HG02970 (cell line): Measurements from ENCODE around the gene CACNA1D.

Source experiments
- ATAC-seq: cut with Tn5 transposase; IDR thresholded peaks from one replicate; pipeline ENCODE4 v1.9.1; 2021; ENCODE audit warnings: mild to moderate bottlenecking, moderate library complexity, moderate number of reproducible peaks; ENCODE audit not compliant: unreplicated experiment, low FRiP score

Gene CACNA1D

GRCh38 chr3:53811143-53811927 is 316.9 kb downstream of the CACNA1D start:
- ATAC-seq = no peak

- ATAC-seq = no peak
Measured at GRCh38 chr3:53812434-53812833, 318.0 kb downstream of the CACNA1D start.

DNA sequence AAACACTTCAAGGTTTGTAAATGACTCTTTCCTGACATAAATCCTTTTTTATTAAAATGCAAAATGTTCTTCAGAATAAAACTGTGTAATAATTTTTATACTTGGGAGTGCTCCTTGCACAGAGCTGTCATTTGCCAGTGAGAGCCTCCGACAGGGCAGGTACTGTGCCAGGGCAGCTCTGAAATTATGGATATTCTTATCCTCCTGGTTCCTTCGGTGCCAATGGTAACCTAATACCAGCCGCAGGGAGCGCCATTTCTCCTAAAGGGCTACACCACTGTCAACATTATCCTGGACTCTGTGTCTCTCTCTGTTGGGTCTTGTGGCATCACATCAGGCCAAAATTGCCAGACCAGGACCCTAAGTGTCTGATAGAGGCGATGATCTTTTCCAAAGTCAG is 318.8 kb downstream of the CACNA1D start:
- ATAC-seq = no peak

DNA sequence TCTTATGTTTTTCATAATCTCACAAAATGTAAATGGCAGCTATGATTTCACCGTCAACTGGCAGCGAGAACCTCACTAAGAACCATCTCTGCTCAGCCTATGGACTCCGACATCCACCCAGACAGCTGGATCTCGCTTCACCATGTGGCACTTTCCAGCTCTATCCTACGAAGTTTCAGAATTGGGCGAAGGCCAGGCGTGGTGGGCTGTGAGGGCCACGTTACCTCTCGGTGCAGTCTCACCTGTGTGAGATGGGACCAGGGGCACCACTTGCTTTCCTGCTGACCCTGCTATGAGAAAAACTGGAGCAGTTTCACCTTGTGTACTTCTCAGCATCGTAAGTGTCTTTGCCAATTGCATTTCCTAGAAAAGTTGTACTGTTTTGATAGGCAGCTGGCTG is 319.5 kb downstream of the CACNA1D start:
- no peak for ATAC-seq

DNA sequence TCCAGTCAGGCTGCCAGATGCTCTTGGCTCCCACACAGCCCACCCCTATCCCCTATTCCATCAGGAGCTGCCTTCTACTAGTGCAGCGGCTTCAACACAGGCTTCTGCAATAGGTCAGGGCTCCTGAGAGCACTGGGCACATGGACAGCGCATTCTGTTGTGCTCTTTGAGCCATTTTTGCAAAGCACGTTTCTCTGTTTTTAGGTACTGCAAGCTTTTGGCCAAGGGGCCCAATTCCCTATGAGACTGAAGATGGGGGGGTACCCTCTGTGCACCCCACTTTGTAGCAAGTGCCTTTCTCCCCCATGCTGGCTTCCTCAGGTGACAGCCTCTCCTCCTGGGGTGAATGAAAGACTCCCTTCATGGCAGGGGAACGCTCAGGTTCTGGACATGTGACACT is 320.7 kb downstream of the CACNA1D start:
- no peak for ATAC-seq

DNA sequence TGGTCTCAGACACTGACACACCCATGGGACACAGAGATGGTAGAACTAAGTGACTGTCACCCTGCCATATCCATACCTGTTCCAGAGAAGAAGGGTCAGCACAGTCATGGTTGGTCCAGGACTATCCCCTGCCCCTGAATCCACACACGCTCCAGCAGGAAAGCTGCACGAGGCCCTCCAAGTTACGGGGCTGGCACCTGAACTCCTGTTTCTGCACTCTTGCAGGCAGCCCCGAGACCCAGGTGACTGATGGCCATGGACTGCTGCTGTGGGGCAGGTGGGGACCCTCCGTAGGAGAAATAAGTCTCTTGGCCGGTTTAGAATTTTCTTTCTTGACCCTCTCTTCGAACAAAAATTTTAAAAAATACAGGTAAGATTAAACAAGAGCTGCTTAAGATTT is 321.2 kb downstream of the CACNA1D start:
- ATAC-seq = no peak

- ATAC-seq = no peak
Measured at GRCh38 chr3:53816425-53816824, 322.0 kb downstream of the CACNA1D start.

- no peak for ATAC-seq
Measured at GRCh38 chr3:53817211-53817610, 322.8 kb downstream of the CACNA1D start.

GRCh38 chr3:53817809-53818208 is 323.4 kb downstream of the CACNA1D start:
- ATAC-seq = no peak

- no peak for ATAC-seq
Measured at GRCh38 chr3:53818221-53819162, 324.1 kb downstream of the CACNA1D start.

DNA sequence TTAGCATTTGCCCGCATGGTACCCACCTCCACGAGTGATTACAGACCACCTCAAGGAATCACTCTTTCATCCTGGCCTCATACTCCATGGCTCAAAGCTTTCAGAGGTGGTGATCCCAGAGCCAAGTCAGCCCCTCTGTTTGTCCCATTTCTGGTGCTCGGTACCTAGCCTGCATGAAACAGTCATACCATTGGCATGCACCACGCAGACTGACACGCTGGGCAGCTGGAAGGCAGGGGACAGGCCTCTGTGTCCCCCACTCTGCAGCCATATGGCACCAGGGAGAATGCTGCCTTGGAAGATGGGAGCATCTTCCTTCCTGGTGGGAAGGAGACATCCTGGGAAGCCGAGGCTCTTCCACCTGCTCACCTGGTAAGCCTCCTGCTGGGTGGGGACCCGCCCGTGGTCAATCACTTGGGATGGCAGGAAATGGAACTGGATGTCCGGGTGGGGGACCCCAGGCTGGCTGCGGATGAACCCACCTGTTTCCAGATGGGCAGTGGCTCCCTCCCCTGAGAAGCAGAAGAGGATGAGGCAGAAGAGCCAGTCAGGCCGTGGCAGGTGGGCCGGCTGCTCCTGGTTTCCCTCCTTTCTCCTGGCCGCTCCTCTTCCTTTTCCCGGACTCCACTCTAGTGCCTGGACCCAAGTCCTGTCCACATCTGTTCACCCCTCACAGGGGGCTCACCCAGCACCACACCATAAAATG is 324.9 kb downstream of the CACNA1D start:
- no peak for ATAC-seq

DNA sequence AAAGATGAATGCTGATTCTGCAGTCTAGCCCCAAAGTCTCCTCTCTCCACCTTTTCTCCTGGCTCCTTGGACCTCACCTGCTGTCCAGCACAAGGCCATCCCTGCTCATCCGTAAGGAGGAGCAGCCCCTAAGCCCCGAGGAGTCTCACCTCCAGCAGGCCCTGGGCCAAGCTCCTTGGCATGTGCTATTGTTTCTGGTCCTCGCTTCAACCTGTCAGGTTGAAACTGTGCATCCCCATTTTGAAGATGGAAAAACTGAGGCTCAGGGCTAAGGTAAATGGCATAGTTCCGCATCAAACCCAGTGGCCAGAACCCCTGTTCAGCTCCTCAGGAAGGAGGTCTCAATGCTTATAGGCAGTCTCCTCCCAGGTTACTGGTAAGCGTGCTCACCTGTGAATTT is 325.7 kb downstream of the CACNA1D start:
- no peak for ATAC-seq

DNA sequence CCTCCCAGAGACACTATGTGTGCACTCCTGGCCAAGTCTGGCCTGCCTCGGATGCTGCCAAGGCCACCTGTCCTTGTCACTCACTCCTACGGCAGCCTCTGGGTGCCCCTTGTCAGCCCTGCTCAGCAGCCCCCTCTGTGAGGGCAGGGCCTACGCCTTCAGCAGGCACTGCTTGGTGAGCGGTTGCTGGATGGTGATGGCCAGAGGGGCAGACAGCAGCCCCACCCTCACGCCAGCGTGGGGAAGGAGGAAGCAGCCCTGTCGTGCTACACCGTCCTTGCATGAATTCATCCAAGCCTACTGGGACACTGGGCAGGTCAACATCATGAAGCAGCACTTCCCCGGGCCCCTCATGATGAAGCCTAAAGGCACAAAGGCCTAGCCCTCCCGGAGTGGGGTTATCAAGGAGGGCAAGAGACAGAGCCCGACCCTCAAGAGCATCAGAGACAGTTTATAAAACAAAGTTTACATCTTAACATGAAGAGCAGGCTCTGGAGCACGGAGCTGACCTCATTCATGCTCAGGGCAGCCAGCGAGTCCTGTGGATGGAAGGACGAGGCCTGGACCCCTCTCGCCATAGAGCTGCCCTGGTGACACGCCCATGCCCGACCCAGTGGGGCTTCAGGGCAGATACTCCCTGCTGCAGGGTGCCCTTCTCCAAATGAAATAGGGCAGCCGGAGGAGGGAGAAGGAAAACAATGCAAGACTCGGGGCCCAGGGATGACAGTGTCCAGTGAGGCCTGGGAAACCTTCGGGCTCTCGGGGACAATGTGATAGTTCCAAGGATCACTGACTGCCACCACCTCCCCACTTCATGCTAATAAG is 326.6 kb downstream of the CACNA1D start:
- ATAC-seq = no peak

DNA sequence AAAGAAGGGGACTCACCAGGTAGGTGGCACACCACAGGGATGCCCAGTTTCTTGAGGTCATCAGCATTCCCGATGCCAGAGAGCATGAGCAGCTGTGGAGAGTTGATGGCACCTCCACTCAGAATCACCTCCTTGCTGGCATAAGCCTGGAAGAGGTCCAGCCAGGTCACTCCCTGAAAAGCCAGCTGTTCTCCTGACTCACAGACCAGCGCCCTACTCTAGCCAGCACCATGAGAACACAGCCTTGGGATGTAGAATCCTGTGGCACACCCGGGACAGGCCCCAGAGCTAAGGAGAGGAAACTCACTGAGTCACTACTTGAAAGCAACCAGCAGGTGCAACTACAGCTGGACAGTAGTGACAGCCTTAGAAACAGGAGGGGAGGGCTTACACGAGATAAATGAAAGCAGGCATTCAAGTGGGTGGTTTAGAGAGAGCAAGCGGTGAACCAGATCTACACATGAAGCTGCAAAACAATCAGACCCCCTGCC is 327.3 kb downstream of the CACNA1D start:
- no peak for ATAC-seq

- no peak for ATAC-seq
Measured at GRCh38 chr3:53822331-53822741, 327.9 kb downstream of the CACNA1D start.

DNA sequence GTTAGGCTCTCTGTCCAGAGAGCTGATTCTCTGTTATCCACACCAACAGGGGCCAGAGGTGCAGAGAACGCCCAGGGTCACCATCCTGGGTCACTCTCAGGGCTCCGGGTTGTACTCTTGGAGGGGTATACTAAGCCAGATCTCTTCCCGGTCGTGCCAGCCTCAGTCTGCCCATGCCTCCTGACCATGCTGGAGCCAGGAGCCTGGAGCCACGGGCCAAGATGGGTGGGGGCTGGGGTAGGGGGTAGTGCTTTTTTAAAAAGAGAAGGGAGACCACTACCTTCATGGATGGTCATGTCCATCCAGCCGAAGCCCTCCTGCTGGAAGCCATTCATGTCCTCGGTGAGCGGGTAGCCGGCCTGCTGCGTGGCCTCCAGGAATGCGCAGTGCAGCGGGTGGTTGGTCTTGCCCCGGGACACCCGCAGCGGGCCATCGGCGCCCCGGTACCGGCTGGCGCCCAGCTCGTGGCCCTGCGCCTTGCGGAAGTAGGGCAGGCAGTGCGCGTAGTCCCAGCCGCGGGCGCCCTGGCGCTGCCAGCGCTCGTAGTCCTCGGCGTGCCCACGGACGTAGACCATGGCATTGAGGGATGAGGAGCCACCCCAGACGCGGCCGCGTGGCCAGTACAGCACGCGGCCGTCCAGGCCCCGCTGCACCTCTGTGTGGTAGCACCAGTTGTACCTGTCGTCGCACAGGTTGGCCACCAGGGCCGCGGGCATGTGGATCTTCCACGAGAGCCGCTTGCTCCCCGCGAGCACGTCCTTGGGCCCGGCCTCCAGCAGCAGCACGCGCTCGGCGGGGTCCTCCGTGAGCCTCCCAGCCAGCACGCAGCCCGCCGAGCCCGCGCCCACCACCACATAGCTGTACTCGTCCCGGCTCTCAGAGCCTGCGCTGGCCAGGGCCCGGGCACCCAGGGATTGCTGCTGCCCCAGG is 328.9 kb downstream of the CACNA1D start:
- no peak for ATAC-seq

GRCh38 chr3:53823956-53824657 is 329.7 kb downstream of the CACNA1D start:
- ATAC-seq = no peak

GRCh38 chr3:53824795-53825194 is 330.4 kb downstream of the CACNA1D start:
- ATAC-seq = no peak
